Gastroesophageal sphincter (tissue), 3 donors: Measurements from ENCODE around the gene TDP1.

ENCODE experiments used
- POLR2AphosphoS5 ChIP-seq: sonication (generic); formaldehyde crosslinking; IDR thresholded peaks from one replicate; pipeline ENCODE4 v1.6.1; 2017; ENCODE audit warnings: antibody characterized with exemption
- TF ChIP-seq, protein P1 (sequence below), 4 experiments: fragments of 200-600 bp in 2 of 4; fragments of 450-650 bp in 2 of 4; sonication (generic) in 1 of 4; IDR thresholded peaks; one replicate each; pipeline ENCODE4 v1.5.1; 2017 to 2019; ENCODE audit warnings: antibody characterized with exemption in 4 of 4, mild to moderate bottlenecking in 2 of 4, moderate library complexity in 2 of 4

DNA sequence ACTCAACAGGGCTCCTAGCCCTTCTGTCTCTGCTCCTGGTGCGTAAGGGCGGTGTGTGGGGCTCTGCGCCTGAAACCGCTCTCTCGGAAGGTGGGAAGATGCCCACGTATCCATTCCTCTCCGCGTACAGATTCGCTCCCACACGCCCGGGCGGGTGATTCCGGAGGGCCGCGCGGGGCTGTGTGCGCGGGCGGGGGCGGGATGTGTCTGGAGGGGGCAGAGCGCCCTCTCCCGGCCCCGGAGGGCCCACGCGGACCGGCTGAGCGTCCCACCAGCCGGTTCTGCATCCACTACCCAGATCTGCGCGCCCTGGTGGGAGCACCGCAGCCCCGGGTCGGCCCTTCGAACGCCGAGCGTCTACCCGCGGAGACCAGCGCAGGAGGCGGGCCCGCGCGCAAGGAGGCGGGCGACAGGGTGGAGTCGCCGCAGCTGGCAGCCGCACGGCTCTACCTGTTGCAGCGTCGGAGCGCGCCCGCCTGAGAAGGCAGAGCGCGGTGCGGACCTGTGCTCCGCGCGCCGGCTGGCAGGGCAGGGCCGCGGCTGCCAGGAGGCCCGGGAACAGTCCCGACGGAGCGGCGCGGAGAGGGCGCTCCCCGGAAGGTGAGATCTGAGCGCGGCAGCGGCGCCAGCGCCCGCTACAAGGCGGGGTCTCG, 104.7 kb downstream of the TDP1 start:
- TF ChIP-seq, protein P1, sequence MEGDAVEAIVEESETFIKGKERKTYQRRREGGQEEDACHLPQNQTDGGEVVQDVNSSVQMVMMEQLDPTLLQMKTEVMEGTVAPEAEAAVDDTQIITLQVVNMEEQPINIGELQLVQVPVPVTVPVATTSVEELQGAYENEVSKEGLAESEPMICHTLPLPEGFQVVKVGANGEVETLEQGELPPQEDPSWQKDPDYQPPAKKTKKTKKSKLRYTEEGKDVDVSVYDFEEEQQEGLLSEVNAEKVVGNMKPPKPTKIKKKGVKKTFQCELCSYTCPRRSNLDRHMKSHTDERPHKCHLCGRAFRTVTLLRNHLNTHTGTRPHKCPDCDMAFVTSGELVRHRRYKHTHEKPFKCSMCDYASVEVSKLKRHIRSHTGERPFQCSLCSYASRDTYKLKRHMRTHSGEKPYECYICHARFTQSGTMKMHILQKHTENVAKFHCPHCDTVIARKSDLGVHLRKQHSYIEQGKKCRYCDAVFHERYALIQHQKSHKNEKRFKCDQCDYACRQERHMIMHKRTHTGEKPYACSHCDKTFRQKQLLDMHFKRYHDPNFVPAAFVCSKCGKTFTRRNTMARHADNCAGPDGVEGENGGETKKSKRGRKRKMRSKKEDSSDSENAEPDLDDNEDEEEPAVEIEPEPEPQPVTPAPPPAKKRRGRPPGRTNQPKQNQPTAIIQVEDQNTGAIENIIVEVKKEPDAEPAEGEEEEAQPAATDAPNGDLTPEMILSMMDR (IDR thresholded peaks at IDR 0.05), result peak in 1 of 4 experiments; percentile 46
- no peak for TF ChIP-seq POLR2AphosphoS5
